CD14-positive monocyte (primary cell): ENCODE data around the gene VILL. TPM values are rescaled to one million over a fixed set of nuclear protein-coding genes. Genes with fewer than 3 reads are reported as not detected.

Experiments
- DNase-seq, 3 donors: peaks; one replicate each; pipeline ENCODE4 v3.0.0-alpha.2; 2011 to 2022
- H2AFZ ChIP-seq: 2 replicates; pipeline ENCODE4 v1.6.0; 2012; ENCODE audit warnings: mild to moderate bottlenecking, low read depth, low read length, inconsistent platforms; ENCODE audit not compliant: insufficient read depth, poor library complexity, severe bottlenecking
- H3K27ac ChIP-seq, 2 donors: 1 replicate in 1 of 2; 2 replicates in 1 of 2; pipeline ENCODE4 v1.5.1; 2012 to 2013; ENCODE audit warnings: low read length in 2 of 2, control low read depth in 1 of 2, inconsistent platforms in 1 of 2, low read depth in 1 of 2, mild to moderate bottlenecking in 1 of 2
- H3K27me3 ChIP-seq, 2 donors: one replicate each; pipeline versions ENCODE4 v1.6.0 to v1.6.1; 2011 to 2013; ENCODE audit warnings: low read length in 2 of 2; ENCODE audit not compliant: control insufficient read depth in 2 of 2, insufficient read depth in 2 of 2
- H3K36me3 ChIP-seq, 2 donors: replicated peaks in 1 of 2; 1 replicate in 1 of 2; 2 replicates in 1 of 2; pipeline versions ENCODE4 v1.5.1 to v1.6.1; 2012 to 2013; ENCODE audit warnings: low read length in 2 of 2, control low read depth in 1 of 2, inconsistent platforms in 1 of 2, mild to moderate bottlenecking in 1 of 2; ENCODE audit not compliant: insufficient read depth in 2 of 2, control insufficient read depth in 1 of 2
- H3K4me1 ChIP-seq, 2 donors: 1 replicate in 1 of 2; 2 replicates in 1 of 2; pipeline versions ENCODE4 v1.5.1 to v1.6.1; 2012 to 2013; ENCODE audit warnings: low read length in 2 of 2, control low read depth in 1 of 2, inconsistent platforms in 1 of 2, mild to moderate bottlenecking in 1 of 2, moderate library complexity in 1 of 2; ENCODE audit not compliant: insufficient read depth in 2 of 2, control insufficient read depth in 1 of 2
- H3K4me2 ChIP-seq: replicated peaks from 2 replicates; pipeline ENCODE3; 2012; ENCODE audit warnings: low read length, moderate library complexity, mild to moderate bottlenecking; ENCODE audit not compliant: poor library complexity, severe bottlenecking; ENCODE audit errors: extremely low read depth
- H3K4me3 ChIP-seq, 3 experiments: fragments of 200-600 bp in 1 of 3; sonication (generic) in 1 of 3; replicated peaks in 1 of 3; 1 replicate in 2 of 3; 2 replicates in 1 of 3; pipeline ENCODE4 v1.5.1; 2011 to 2013; ENCODE audit warnings: low read length in 3 of 3, mild to moderate bottlenecking in 3 of 3, control low read depth in 2 of 3, low read depth in 2 of 3, inconsistent platforms in 1 of 3, moderate library complexity in 1 of 3
- H3K79me2 ChIP-seq: 2 replicates; pipeline ENCODE4 v1.6.0; 2012; ENCODE audit warnings: mild to moderate bottlenecking, control low read depth, inconsistent platforms, low read length, moderate library complexity; ENCODE audit not compliant: insufficient read depth
- H3K9ac ChIP-seq: 2 replicates; pipeline ENCODE4 v1.6.0; 2017; ENCODE audit warnings: low read length, mild to moderate bottlenecking; ENCODE audit not compliant: insufficient read depth, poor library complexity, severe bottlenecking
- H3K9me3 ChIP-seq, 2 donors: replicated peaks in 1 of 2; 1 replicate in 1 of 2; 2 replicates in 1 of 2; pipeline versions ENCODE4 v1.5.1 to v1.6.1; 2012 to 2013; ENCODE audit warnings: low read length in 2 of 2, control low read depth in 1 of 2; ENCODE audit not compliant: control insufficient read depth in 1 of 2, insufficient read depth in 1 of 2
- H4K20me1 ChIP-seq: 2 replicates; pipeline ENCODE4 v1.6.0; 2012; ENCODE audit warnings: mild to moderate bottlenecking, low read length, control low read depth, moderate library complexity; ENCODE audit not compliant: insufficient read depth
- H3K27ac Mint-ChIP-seq, 7 donors: one replicate each; pipeline ENCODE4 v1.8.0; 2020; ENCODE audit warnings: mild to moderate bottlenecking in 7 of 7, mixed read lengths in 7 of 7, moderate library complexity in 6 of 7, inconsistent platforms in 2 of 7
- H3K27me3 Mint-ChIP-seq, 3 donors: one replicate each; pipeline ENCODE4 v1.8.0; 2021 to 2022; ENCODE audit warnings: low read depth in 3 of 3, mild to moderate bottlenecking in 3 of 3, mixed read lengths in 3 of 3, moderate library complexity in 3 of 3, inconsistent platforms in 1 of 3
- H3K36me3 Mint-ChIP-seq, 2 donors: one replicate each; pipeline ENCODE4 v1.8.0; 2020; ENCODE audit warnings: mixed read lengths in 2 of 2, inconsistent platforms in 1 of 2, mild to moderate bottlenecking in 1 of 2
- H3K4me1 Mint-ChIP-seq: one replicate; pipeline ENCODE4 v1.8.0; 2020; ENCODE audit warnings: mild to moderate bottlenecking, mixed read lengths
- H3K4me3 Mint-ChIP-seq, 2 donors: one replicate each; pipeline ENCODE4 v1.8.0; 2020; ENCODE audit warnings: mild to moderate bottlenecking in 2 of 2, mixed read lengths in 2 of 2, moderate library complexity in 1 of 2
- H3K9me3 Mint-ChIP-seq, 7 donors: one replicate each; pipeline ENCODE4 v1.8.0; 2020 to 2022; ENCODE audit warnings: mixed read lengths in 7 of 7, mild to moderate bottlenecking in 6 of 7, moderate library complexity in 6 of 7, inconsistent platforms in 2 of 7
- CTCF ChIP-seq: fragments of 200-600 bp; IDR thresholded peaks from one replicate; pipeline ENCODE4 v1.8.0; 2022; ENCODE audit warnings: antibody characterized with exemption, mild to moderate bottlenecking
- WGBS: methylation state at CpG from one replicate; pipeline ENCODE4 v1.1.5; 2013; ENCODE audit warnings: missing lambda C conversion rate; ENCODE audit not compliant: insufficient coverage; 5-methylcytosine and 5-hydroxymethylcytosine counted together
- intact Hi-C, 2 donors: fragments of 100-400 bp; cut with micrococcal nuclease; formaldehyde crosslinking; loops; one replicate each; pipeline versions ENCODE4 v1.15.0 to v1.15.1; 2023
- polyA plus RNA-seq, 3 donors: library from polyadenylated mRNA; depleted of rRNA in 1 of 3; unstranded in 2 of 3; stranded (reverse) in 1 of 3; fragments of 300-500 nt in 2 of 3; fragments of >200 nt in 1 of 3; fragmentation: Illumina TruSeq in 2 of 3; gene quantifications; 1 replicate in 2 of 3; 2 replicates in 1 of 3; pipeline ENCODE4 v1.2.3, GENCODE V29; 2012 to 2021

VILL gene
- polyA plus RNA-seq, 3 donors: 4.4 to 29.1 (median 7.4) TPM

DNA sequence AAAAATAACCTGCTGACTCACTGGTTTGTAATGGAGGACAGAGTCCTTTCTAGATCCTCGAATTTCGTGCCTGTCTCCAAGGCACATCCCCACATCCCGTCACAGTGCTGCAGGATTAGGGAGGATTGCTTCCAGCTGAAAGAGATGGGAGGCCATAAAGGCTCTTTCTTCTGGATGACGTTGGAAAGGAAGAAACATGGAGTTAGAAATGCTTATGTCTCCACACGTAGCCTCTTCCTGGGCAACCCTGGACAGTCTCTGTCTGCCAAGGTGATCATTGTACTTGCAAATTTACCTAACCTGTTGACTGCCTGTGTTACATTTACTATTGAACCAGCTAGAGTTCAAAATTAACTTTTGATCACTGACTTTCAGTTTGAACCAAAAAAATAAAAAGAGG is 27.6 kb upstream of the VILL start:
- H3K36me3 Mint-ChIP-seq: peaks cover 0 to 2% of the 10 kb centered on the region in 2 donors
- TF ChIP-seq CTCF: no peak
- H4K20me1 ChIP-seq: no peaks in the 10 kb centered on the region
- peaks cover 4% of the 10 kb centered on the region for H3K4me1 Mint-ChIP-seq
- H3K9me3 ChIP-seq: no peaks in the 10 kb centered on the region
- WGBS: 73% methylated on average over 2 of the region's 5 CpGs
- H3K27ac ChIP-seq: no peak overlapping the region
- no peaks in the 10 kb centered on the region for H3K4me1 ChIP-seq
- no peaks in the 10 kb centered on the region for H3K79me2 ChIP-seq
- H3K9ac ChIP-seq: no peak overlapping the region
- no peak overlapping the region for H3K4me3 Mint-ChIP-seq
- no peak for DNase-seq
- H3K27me3 ChIP-seq: no peaks in the 10 kb centered on the region
- no peaks in the 10 kb centered on the region for H3K36me3 ChIP-seq
- peak overlapping the region; percentile 21 for H2AFZ ChIP-seq
- no peak overlapping the region for H3K27ac Mint-ChIP-seq
- H3K4me3 ChIP-seq: no peak overlapping the region
- intact Hi-C loops: no loop called here
- H3K9me3 Mint-ChIP-seq: peaks cover 0 to 2% (median 0%) of the 10 kb centered on the region in 7 donors
- no peak overlapping the region for H3K4me2 ChIP-seq
- H3K27me3 Mint-ChIP-seq: peaks cover 0 to 2% (median 0%) of the 10 kb centered on the region in 3 donors

DNA sequence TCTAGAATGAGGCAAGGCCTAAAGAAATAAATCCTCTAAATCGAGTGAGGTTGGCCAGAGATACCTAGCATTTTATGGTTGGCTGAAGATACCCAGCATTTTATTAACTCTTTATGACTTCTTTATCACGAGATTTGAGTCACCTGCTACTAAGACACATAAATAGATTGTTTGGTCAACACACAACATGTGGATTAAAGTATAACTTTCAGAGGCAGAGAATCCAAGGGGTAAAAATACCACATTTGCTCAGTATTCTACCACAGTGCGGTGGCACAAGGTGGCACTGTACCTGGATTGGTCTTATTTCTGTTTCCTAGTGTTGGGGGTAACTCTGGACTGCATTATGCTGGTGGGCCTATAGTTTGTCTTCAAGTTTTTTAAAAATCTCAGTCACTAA is 27.0 kb upstream of the VILL start:
- intact Hi-C loops: loop anchor here in 1 of 2 donors (2.0 kb wide), 1 partner anchor 101 kb away; no protein-coding TSS in a partner anchor
- Histone ChIP-seq H3K36me3 (no peaks in the 10 kb centered on the region), H2AFZ (no peak overlapping the region), H3K4me2 (no peak overlapping the region), H3K4me1 (no peaks in the 10 kb centered on the region), H3K27me3 (no peaks in the 10 kb centered on the region), H3K4me3 (no peak overlapping the region), H3K9me3 (no peaks in the 10 kb centered on the region), H3K79me2 (no peaks in the 10 kb centered on the region), H3K27ac (no peak overlapping the region), H3K9ac (no peak overlapping the region), H4K20me1 (no peaks in the 10 kb centered on the region)
- Mint-ChIP-seq H3K4me3 (no peak overlapping the region), H3K4me1 (peaks cover 4% of the 10 kb centered on the region), H3K27me3 (peaks cover 0 to 2% (median 2%) of the 10 kb centered on the region in 3 donors), H3K27ac (no peak overlapping the region), H3K36me3 (peaks cover 0 to 2% of the 10 kb centered on the region in 2 donors), H3K9me3 (peaks cover 0 to 2% (median 0%) of the 10 kb centered on the region in 7 donors)
- no peak for TF ChIP-seq CTCF
- WGBS: no CpG with 5 or more reads among the region's 3 CpGs
- DNase-seq: no peak
